OCI-LY7 (cell line): ENCODE measurements around the gene CLASP2. TPM values are rescaled to one million over a fixed set of nuclear protein-coding genes. Genes with fewer than 3 reads are reported as not detected.

Experiments used
- BruUV-seq: library from RNA; stranded (reverse); fragments of 400-500 nt; replicated peaks from 2 replicates; lab custom pipeline; 2021; lab: Mats Ljungman, UMichigan
- CTCF ChIA-PET: fragments of 300-600 bp; sonication (Branson Sonifier 250); formaldehyde crosslinking; loops from one replicate; lab custom pipeline; 2022; ENCODE audit warnings: antibody characterized with exemption; ENCODE audit not compliant: unreplicated experiment; lab: Charles Lee
- POLR2A ChIA-PET: fragments of 300-600 bp; sonication (Branson Sonifier 250); formaldehyde crosslinking; loops from one replicate; lab custom pipeline; 2022; ENCODE audit warnings: antibody characterized with exemption; lab: Charles Lee
- DNase-seq: peaks from one replicate; pipeline ENCODE4 v3.0.0-alpha.2; 2015; ENCODE audit warnings: low spot score
- H2AFZ ChIP-seq: fragments of 200-600 bp; sonication (generic), shearing (Covaris generic); 2 replicates; pipeline ENCODE4 v1.6.1; 2014; ENCODE audit warnings: mild to moderate bottlenecking, antibody characterized with exemption, low read length, moderate library complexity
- H3K27ac ChIP-seq: fragments of 200-600 bp; sonication (generic); 2 replicates; pipeline ENCODE4 v1.5.1; 2014; ENCODE audit warnings: mixed run types, low read depth, mild to moderate bottlenecking, moderate library complexity, low read length, inconsistent platforms; ENCODE audit not compliant: poor library complexity, severe bottlenecking
- H3K36me3 ChIP-seq: fragments of 200-600 bp; sonication (generic); 2 replicates; pipeline ENCODE4 v1.6.1; 2014; ENCODE audit warnings: mild to moderate bottlenecking, antibody characterized with exemption, low read length, moderate library complexity, mixed read lengths; ENCODE audit not compliant: insufficient read depth
- H3K4me1 ChIP-seq: fragments of 200-600 bp; sonication (generic); 2 replicates; pipeline ENCODE4 v1.5.1; 2014; ENCODE audit warnings: mild to moderate bottlenecking, low read length; ENCODE audit not compliant: insufficient read depth, poor library complexity, severe bottlenecking
- H3K4me2 ChIP-seq: fragments of 200-600 bp; sonication (generic); 2 replicates; pipeline ENCODE4 v1.6.1; 2014; ENCODE audit warnings: mild to moderate bottlenecking, low read length
- H3K4me3 ChIP-seq: fragments of 200-600 bp; sonication (generic); 2 replicates; pipeline ENCODE4 v1.5.1; 2014; ENCODE audit warnings: mild to moderate bottlenecking, low read depth, low read length; ENCODE audit not compliant: poor library complexity, severe bottlenecking
- H3K79me2 ChIP-seq: fragments of 200-600 bp; sonication (generic); 2 replicates; pipeline ENCODE4 v1.6.1; 2016; ENCODE audit warnings: low read depth, mild to moderate bottlenecking, low read length, moderate library complexity, mixed read lengths; ENCODE audit not compliant: insufficient read depth
- H3K9me2 ChIP-seq: fragments of 200-600 bp; sonication (generic); 2 replicates; pipeline ENCODE4 v1.6.1; 2016; ENCODE audit warnings: mild to moderate bottlenecking, low read length, mixed read lengths; ENCODE audit not compliant: insufficient read depth
- H3K9me3 ChIP-seq: fragments of 200-600 bp; sonication (generic); 2 replicates; pipeline ENCODE4 v1.6.1; 2014; ENCODE audit warnings: mild to moderate bottlenecking, mixed run types, low read length, mixed read lengths
- H4K20me1 ChIP-seq: fragments of 200-600 bp; sonication (generic); 2 replicates; pipeline ENCODE4 v1.6.1; 2014; ENCODE audit warnings: mild to moderate bottlenecking, antibody characterized with exemption, low read length, moderate library complexity, mixed read lengths; ENCODE audit not compliant: insufficient read depth
- CTCF ChIP-seq: fragments of 200-600 bp; sonication (generic); conservative IDR thresholded peaks from 2 replicates; pipeline ENCODE4 v1.5.1; 2014; ENCODE audit warnings: mild to moderate bottlenecking, antibody characterized with exemption, low read length, moderate library complexity, mixed read lengths
- EZH2phosphoT487 ChIP-seq: fragments of 200-600 bp; sonication (generic); IDR thresholded peaks from 2 replicates; pipeline ENCODE4 v1.6.1; 2018; ENCODE audit warnings: low read depth, borderline replicate concordance, mild to moderate bottlenecking, mixed run types, antibody characterized with exemption, low read length, moderate library complexity, mixed read lengths
- intact Hi-C: fragments of 100-400 bp; cut with micrococcal nuclease; formaldehyde crosslinking; loops from one replicate; pipeline ENCODE4 v1.10.0; 2022; ENCODE audit not compliant: unreplicated experiment
- total RNA-seq, 2 experiments: library from RNA; depleted of rRNA in 1 of 2; stranded (reverse); fragments of >200 nt in 1 of 2; shearing (Covaris generic) in 1 of 2; gene quantifications; 2 replicates each; pipeline ENCODE4 v1.2.3, GENCODE V29; 2014 to 2022

The CLASP2 gene
- total RNA-seq, 2 experiments from 2014 or later, result 95.5 to 99.1 TPM

DNA sequence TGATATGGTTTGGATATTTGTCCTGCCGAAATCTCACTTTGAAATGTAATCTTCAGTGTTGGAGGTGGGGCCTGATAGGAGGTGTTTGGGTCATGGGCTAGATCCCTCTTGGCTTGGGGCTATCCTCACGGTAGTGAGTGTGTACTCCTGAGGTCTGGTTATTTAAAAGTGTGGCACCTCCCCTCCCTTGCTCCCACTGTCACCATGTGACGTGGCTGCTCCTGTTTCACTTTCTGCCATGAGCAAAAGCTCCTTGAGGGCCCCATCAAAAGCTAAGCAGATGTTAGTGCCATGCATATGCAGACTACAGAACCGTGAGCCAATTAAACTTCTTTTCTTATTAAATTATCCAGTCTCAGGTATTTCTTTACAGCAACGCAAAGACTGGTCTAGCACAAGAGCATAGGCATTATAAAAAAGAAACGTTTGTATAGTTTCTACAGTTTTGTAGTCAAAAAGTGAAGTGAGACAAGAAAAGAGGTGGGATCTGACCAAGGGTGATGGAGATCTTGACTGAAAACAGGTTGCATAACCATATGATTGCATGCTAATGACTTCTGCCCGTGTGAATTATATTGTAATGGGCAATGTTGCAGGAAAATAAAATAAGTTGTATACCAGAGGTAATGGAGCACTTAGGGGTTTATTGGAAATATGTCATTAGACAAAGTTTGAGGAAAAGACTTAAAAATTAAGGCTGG, 28.5 kb upstream of the CLASP2 start:
- Histone ChIP-seq H3K4me1 (no peaks in the 10 kb centered on the region), H3K79me2 (no peaks in the 10 kb centered on the region), H3K27ac (no peak overlapping the region), H3K36me3 (no peaks in the 10 kb centered on the region), H3K9me2 (no peaks in the 10 kb centered on the region), H4K20me1 (no peaks in the 10 kb centered on the region), H3K9me3 (no peaks in the 10 kb centered on the region), H3K4me3 (no peak overlapping the region), H2AFZ (peak overlapping the region; percentile 55; the same call in 1 of the 2 replicates), H3K4me2 (no peak overlapping the region)
- TF ChIP-seq CTCF (no peak), EZH2phosphoT487 (no peak)
- DNase-seq, result no peak
- POLR2A ChIA-PET, result interaction anchor here (1.0 to 1.4 kb wide), 2 partner anchors 13 to 41 kb away, joined by 3 to 4 read pairs; no protein-coding TSS in a partner anchor
- intact Hi-C loops, result no loop called here
- BruUV-seq, result no TSS peak
- CTCF ChIA-PET, result no interaction called here

- Histone ChIP-seq H3K4me2 (no peak overlapping the region), H3K36me3 (no peaks in the 10 kb centered on the region), H3K79me2 (no peaks in the 10 kb centered on the region), H3K27ac (no peak overlapping the region), H3K9me2 (no peaks in the 10 kb centered on the region), H4K20me1 (no peaks in the 10 kb centered on the region), H2AFZ (no peak overlapping the region), H3K9me3 (peaks cover 8% of the 10 kb centered on the region), H3K4me1 (no peaks in the 10 kb centered on the region), H3K4me3 (no peak overlapping the region)
- intact Hi-C loops, result no loop called here
- no peak for DNase-seq
- TF ChIP-seq CTCF, result no peak
- no peak for TF ChIP-seq EZH2phosphoT487
- ChIA-PET CTCF (no interaction called here), POLR2A (no interaction called here)
- BruUV-seq, result no TSS peak
These were observed 19.1 kb upstream of the CLASP2 start for GRCh38 chr3:33737146-33737545.

DNA sequence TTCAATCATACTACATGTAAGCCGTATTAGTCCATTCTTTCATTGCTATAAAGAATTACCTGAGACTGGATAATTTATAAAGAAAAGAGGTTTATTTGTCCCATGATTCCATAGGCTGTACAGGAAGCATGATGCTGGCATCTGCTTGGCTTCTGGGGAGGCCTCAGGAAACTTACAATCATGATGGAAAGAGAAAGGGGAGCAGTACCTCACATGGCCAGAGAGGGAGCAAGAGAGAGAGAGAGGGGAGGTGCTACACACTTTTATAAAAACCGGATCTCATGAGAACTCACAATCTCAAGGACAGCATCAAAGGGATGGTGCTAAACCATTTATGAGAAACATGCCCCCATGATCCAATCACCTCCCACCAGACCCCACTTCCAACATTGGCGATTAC, 14.3 kb upstream of the CLASP2 start:
- no peak overlapping the region for H2AFZ ChIP-seq
- H3K4me3 ChIP-seq, result no peak overlapping the region
- peak; percentile 13 for DNase-seq
- ChIA-PET POLR2A (no interaction called here), CTCF (no interaction called here)
- H3K4me2 ChIP-seq, result no peak overlapping the region
- BruUV-seq, result no TSS peak
- TF ChIP-seq CTCF (peak; percentile 57; the same call in 1 of the 2 replicates), EZH2phosphoT487 (no peak)
- no peaks in the 10 kb centered on the region for H3K79me2 ChIP-seq
- H3K4me1 ChIP-seq, result peaks cover 21% of the 10 kb centered on the region
- intact Hi-C loops, result no loop called here
- no peaks in the 10 kb centered on the region for H3K36me3 ChIP-seq
- H3K27ac ChIP-seq, result no peak overlapping the region
- peaks cover 24% of the 10 kb centered on the region for H3K9me3 ChIP-seq
- H4K20me1 ChIP-seq, result no peaks in the 10 kb centered on the region
- H3K9me2 ChIP-seq, result no peaks in the 10 kb centered on the region
